HG03025 (cell line): ENCODE results near the gene LBHD1.
A peak's percentile ranks its signal among the peaks of the same experiment; 100 is the strongest.
"Not testable (repeated sequence)": the region's sequence is repeated elsewhere in the genome, so short reads cannot be mapped to it uniquely, and the experiment has no call there.

Source experiments
- ATAC-seq: cut with Tn5 transposase; IDR thresholded peaks from one replicate; pipeline ENCODE4 v1.9.1; 2021; ENCODE audit warnings: mild to moderate bottlenecking, moderate library complexity; ENCODE audit not compliant: unreplicated experiment, low FRiP score

LBHD1 gene

DNA sequence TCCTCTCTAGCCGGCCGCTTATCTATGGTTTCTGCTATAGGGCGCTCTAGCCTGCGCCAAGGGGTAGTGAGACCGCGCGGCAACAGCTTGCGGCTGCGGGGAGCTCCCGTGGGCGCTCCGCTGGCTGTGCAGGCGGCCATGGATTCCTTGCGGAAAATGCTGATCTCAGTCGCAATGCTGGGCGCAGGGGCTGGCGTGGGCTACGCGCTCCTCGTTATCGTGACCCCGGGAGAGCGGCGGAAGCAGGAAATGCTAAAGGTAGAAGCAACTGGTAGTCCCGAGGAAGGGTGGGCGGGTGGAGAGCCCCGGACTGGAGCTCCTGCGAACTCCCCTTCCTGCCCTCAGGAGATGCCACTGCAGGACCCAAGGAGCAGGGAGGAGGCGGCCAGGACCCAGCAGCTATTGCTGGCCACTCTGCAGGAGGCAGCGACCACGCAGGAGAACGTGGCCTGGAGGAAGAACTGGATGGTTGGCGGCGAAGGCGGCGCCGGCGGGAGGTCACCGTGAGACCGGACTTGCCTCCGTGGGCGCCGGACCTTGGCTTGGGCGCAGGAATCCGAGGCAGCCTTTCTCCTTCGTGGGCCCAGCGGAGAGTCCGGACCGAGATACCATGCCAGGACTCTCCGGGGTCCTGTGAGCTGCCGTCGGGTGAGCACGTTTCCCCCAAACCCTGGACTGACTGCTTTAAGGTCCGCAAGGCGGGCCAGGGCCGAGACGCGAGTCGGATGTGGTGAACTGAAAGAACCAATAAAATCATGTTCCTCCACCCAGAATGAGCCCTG lies at the start of gene LBHD1, which contains the start of gene UQCC3:
Gene LBHD1, minus strand, starts transcription at position 660 of the 782 bp plus-strand sequence. CDS start 2,236 bp downstream, outside the sequence.
Gene UQCC3, plus strand, starts transcription at position 66 of the 782 bp plus-strand sequence. Its CDS starts 73 bp downstream, at position 139.
- peak; percentile 42 for ATAC-seq

DNA sequence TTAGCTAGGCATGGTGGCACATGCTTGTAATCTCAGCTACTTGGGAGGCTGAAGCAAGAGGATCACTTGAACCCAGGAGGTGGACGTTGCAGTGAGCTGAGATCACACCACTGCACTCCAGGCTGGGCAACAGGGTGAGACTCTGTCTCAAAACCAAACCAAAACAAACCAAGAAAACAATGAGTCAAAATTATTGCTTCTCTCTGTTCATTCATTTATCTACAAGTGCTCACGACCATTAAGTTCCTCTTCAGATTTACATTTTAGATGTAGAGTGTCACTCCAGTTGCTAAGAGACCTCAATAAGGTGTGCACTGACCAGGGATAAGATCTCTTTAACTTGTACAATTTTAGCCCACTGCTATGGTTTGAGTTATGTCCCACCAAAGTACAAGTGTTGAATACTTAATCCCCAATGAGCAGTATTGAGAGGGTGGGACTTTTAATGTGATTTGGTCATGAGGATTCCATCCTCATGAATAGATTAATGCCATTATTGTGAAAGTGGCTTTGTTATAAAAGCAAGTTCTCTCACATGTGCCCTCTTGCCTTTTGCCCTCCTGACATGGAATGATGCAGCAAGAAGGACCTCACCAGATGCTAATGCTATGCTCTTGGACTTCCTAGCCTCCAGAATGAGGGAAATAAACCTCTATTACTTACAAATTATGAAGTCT lies 47.4 kb upstream of the LBHD1 start:
- no peak for ATAC-seq

DNA sequence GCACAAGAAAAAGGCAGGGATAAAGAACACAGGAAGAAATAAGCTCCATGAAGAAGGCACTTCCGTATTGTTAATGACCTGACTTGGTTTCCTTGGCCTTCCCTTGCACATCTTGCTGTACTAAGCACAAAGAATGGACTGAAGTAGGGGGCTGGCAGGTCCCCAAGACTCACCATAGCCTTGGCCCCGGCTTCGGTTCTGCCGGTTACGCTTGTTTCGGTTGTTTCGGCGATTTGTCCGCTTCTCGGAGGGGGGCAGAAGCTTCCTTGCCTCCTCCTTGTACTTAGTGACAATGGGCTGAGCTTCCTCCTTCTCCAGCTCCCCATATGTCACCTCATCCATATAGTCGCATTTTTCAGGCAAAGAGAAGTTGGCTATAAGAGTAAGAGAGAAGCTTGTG lies 44.7 kb upstream of the LBHD1 start:
- ATAC-seq, result no peak

- no peak for ATAC-seq
Observed at GRCh38 chr11:62716206-62716605, 44.1 kb upstream of the LBHD1 start.

GRCh38 chr11:62715150-62716130 lies 43.4 kb upstream of the LBHD1 start:
- ATAC-seq, result no peak

- ATAC-seq, result no peak
Observed at GRCh38 chr11:62713343-62713742, 41.3 kb upstream of the LBHD1 start.

DNA sequence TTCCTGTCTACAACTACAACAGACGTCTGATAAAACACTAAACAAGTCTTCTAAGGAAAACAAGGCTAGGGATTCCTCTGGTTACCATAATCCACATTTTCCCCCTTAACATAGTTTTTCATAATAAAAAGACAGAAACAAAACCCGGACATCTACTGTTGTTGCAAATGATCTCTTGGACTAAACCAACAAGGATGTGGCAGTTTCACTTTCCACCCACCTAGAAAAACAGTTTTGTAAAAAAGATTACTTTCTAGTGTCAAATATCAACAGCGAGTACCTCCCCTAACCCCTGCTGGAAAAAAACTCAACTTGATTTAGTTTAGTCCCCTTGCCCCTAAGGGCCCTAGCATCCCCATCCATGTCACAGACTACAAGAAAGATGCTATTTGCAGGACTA lies 40.8 kb upstream of the LBHD1 start:
- ATAC-seq, result no peak

GRCh38 chr11:62712276-62712812 lies 40.3 kb upstream of the LBHD1 start:
- no peak for ATAC-seq

DNA sequence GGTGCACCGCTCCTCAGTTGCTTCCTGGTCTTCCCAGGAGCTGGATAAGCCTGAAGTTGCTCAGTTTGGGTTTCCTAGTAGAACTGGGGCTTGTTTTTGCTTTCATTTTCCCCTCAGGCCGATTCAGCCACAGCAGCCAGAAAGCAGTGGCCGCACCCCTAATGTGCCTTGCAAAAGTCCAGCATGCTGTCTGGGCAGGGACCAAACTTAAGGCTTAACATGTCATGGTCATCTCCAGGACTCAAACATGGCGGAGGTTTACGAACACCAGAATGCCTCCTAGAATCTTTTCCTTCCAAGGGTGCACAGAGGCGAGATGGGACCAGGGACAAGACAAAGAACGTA lies 37.9 kb upstream of the LBHD1 start:
- peak; percentile 2 for ATAC-seq

GRCh38 chr11:62709247-62710000 lies 37.4 kb upstream of the LBHD1 start:
- peak; percentile 63 for ATAC-seq

GRCh38 chr11:62708793-62709192 lies 36.7 kb upstream of the LBHD1 start:
- ATAC-seq, result no peak

- ATAC-seq, result no peak
Observed at GRCh38 chr11:62708392-62708791, 36.3 kb upstream of the LBHD1 start.

DNA sequence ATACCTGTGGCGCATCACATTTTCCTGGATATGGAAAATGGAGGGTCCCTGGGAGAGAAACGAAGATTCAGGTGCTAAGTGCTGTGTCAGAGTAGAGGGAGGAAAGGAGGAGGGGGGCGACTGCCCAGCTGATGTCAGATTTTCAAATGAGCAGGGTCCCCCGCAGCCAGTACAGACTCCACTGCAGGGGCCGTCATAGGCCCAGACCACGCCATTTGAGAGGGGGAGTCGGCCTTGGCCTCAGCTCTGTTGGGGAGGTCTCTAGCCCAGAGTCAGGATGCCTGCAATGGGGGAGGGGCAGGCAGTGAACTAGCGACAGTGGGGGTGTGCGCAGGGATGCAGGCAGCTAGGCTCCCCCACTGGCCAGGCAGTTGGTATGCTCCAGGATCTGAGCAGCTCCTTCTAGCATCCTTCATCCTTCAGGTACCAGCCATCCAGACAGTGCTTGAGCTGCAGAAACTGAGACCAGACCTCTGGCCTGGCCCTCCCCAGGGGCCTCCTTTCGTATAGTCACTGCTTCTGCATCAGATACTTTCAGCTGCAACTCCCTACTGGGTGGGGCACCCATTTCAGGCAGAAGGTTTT lies 35.3 kb upstream of the LBHD1 start, which contains the start of the genes BSCL2 and GNG3:
Gene BSCL2, minus strand, starts transcription at position 148 of the 585 bp plus-strand sequence. CDS start 229 bp downstream, outside the sequence.
Gene GNG3, plus strand, starts transcription at position 400 of the 585 bp plus-strand sequence. CDS start 620 bp downstream, outside the sequence.
- no peak for ATAC-seq

DNA sequence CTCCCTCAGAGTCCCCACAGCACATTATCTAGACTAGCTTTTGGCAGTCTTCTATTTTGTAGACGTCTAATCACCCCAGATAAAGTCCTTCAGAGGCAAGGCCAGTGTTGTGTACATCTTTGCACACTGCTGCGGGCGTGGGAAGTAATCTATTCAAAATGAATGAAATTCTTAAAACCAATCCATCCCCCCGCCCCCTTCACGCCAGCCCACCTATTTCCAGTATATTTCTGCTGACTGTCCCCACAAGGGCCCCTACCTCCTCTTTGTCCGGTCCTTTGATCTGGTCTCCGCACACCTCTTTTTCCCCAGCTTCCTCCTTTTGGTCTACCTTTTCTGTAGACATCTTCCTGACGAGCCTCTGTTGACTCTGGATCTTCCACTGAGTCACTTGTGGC lies 34.8 kb upstream of the LBHD1 start:
- no peak for ATAC-seq

DNA sequence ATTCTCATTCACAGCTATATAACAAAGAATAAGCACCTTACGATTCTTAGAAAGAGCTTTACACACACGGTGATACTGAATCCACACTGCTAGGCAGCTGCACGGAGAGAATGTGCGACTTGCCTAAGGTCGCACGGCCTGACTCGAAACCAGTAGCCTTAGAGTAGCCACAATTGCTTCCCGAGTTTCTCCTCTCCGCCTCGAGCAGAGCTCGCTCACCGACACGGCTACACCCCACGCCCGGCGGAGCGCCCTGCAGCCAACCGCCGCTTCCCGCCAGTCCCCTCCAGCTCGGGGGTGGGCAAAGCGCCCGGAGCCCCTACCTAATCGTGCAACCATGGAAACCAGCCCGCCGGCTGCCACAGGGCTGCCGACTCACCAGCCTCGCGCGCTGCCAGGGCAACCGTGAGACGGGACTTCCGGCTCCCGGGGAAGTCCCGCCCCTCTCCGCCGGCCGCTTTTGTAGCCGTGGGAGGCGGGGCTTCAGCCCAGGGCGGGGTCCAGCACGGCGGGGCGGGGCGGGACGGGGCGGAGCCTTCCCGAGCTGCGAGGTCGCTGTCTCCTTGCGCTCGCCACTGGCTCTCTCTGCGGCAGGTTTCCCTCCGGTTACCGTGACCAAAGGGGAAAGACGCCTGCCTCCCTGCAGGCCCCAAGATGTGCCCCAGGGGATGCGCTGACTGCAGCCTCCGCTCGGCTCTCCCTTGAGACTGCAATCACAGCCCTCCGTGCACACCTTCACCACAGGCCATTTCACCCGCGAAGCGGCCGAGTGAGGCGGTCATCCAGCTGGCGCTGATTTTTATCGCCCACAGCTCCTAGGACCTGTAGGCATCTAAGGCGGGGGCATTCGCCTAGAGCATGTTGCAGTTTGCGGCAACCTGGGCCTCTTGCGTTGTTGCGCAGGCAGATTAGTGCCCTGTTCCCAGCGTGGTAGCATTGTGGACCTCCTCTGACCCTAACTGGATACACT lies 34.1 kb upstream of the LBHD1 start:
- ATAC-seq, result peak; percentile 37

DNA sequence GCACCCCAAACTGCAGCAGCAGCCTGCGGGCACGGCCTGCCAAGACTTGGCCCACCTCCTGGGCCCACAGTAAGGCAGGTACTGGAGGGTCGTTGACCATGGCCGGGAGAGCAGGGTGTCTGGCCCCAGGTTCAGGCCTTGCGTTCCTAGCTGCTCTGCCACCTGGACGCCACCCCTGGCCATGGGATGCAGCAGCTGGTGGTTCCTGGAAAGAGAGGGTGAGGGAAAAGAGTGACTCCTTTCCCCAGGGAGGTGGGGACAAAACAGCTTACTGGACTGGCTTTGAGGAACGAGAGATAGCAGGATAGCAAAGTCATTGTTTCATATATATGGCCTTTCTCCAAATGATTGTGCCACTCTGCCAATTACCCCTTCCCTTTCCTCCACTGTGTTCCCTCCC lies 33.3 kb upstream of the LBHD1 start:
- no peak for ATAC-seq

DNA sequence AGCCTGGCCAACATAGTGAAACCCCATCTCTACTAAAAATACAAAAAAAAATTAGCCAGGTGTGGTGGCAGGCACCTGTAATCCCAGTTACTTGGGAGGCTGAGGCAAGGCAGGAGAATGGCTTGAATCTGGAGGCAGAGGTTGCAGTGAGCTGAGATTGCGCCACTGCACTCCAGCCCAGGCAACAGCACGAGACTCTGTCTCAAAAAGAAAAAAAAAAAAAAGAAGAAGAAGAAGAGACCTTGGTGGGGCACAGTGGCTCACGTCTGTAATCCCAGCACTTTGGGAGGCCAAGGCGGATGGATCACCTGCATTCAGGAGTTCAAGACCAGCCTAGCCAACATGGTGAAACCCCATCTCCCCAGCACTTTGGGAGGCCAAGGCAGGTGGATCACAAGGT lies 31.9 kb upstream of the LBHD1 start:
- not testable (repeated sequence) for ATAC-seq

DNA sequence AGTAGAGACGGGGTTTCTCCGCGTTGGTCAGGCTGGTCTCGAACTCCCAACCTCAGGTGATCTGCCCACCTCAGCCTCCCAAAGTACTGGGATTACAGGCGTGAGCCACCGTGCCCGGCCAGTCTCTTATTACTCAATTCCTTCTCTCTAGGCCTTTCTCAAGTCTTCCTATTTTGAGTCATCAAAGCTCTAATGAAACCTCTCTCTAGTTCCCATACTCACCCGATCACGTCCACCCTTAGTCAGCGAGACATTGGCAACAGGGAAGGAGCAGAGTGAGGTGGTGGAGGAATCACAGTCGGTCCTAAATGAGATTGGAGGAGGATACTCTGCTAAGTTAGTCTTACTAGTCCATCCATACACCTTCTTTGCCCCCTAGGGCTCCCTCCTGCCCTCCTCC lies 30.2 kb upstream of the LBHD1 start:
- ATAC-seq, result no peak
